Heart right ventricle (tissue), 16 donors: ENCODE measurements around the gene GRM7. TPM values are rescaled to one million over a fixed set of nuclear protein-coding genes. Genes with fewer than 3 reads are reported as not detected.

Experiments
- ATAC-seq, 8 donors: fragments of 200-7000 bp; cut with Tn5 transposase; one replicate each; pipeline ENCODE4 v1.9.1; 2020; ENCODE audit warnings: mild to moderate bottlenecking in 8 of 8, moderate library complexity in 8 of 8, moderate number of reproducible peaks in 1 of 8
- DNase-seq, 2 donors: peaks; one replicate each; pipeline ENCODE4 v3.0.0-alpha.2; 2020
- H3K27ac ChIP-seq, 10 donors: fragments of 200-600 bp; sonication (generic) in 2 of 10; one replicate each; pipeline versions ENCODE4 v1.5.0 to v1.8.0; 2020 to 2022; ENCODE audit warnings: mild to moderate bottlenecking in 3 of 10
- H3K27me3 ChIP-seq, 7 donors: fragments of 200-600 bp; one replicate each; pipeline ENCODE4 v1.8.0; 2021 to 2022; ENCODE audit warnings: mild to moderate bottlenecking in 2 of 7
- H3K36me3 ChIP-seq, 9 donors: fragments of 200-600 bp; sonication (generic) in 1 of 9; one replicate each; pipeline versions ENCODE4 v1.5.0 to v1.8.0; 2020 to 2022; ENCODE audit warnings: mild to moderate bottlenecking in 2 of 9
- H3K4me1 ChIP-seq, 9 donors: fragments of 200-600 bp; sonication (generic) in 1 of 9; one replicate each; pipeline versions ENCODE4 v1.5.0 to v1.8.0; 2020 to 2022; ENCODE audit warnings: mild to moderate bottlenecking in 4 of 9
- H3K4me3 ChIP-seq, 10 donors: fragments of 200-600 bp; sonication (generic) in 2 of 10; one replicate each; pipeline versions ENCODE4 v1.5.0 to v1.8.0; 2020 to 2022; ENCODE audit warnings: mild to moderate bottlenecking in 7 of 10, moderate library complexity in 2 of 10
- H3K9me3 ChIP-seq, 11 donors: fragments of 200-600 bp in 10 of 11; sonication (generic) in 2 of 11; one replicate each; pipeline versions ENCODE4 v1.5.0 to v1.8.0; 2013 to 2022; ENCODE audit warnings: mild to moderate bottlenecking in 2 of 11, control low read depth in 1 of 11, moderate library complexity in 1 of 11
- CTCF ChIP-seq, 9 donors: fragments of 200-600 bp; sonication (generic) in 2 of 9; IDR thresholded peaks; one replicate each; pipeline versions ENCODE4 v1.5.0 to v1.8.0; 2021 to 2022; ENCODE audit warnings: antibody characterized with exemption in 9 of 9, mild to moderate bottlenecking in 5 of 9, moderate library complexity in 1 of 9
- WGBS, 2 donors: extraction: QIAGEN DNeasy Blood & Tissue Kit; methylation state at CpG; one replicate each; pipeline ENCODE4 v1.1.7; 2013; ENCODE audit warnings: inconsistent platforms in 1 of 2; 5-methylcytosine and 5-hydroxymethylcytosine counted together
- intact Hi-C, 10 donors: fragments of 100-400 bp; cut with DNase I; formaldehyde crosslinking; loops; one replicate each; pipeline versions ENCODE4 v1.11.1 to v1.14.2; 2022
- polyA plus RNA-seq, 2 donors: library from polyadenylated mRNA; stranded (reverse); fragments of 200-250 nt; gene quantifications; one replicate each; pipeline ENCODE4 v1.2.3, GENCODE V29; 2013
- total RNA-seq, 10 donors: library from RNA; stranded (reverse); fragmentation: NEBNext Ultra II Directional in 3 of 10; extraction: Animal tissue kit (Norgen Biotek cat#: 25700) in 3 of 10; gene quantifications; one replicate each; pipeline versions ENCODE4 v1.2.1 to v1.2.4, GENCODE V29; 2021 to 2023
- donor health status: Arrhythmogenic right ventricular cardiomyopathy.
- donor health status: ischemic (EF 13 %, LVEDD 7.1; RV severe dilation, severe dysfunction).
- donor health status: healthy with polysubstance abuse.
- donor health status: DM: no; HTN: yes; CAD: no.
- donor health status: DM: no; HTN: no; CAD: no.
- donor health status: ischemic (EF 25% LVEDD 6.9; RV normal size, moderate dysfunction).
- donor health status: ischemic (EF 25% LVEDD 5.7; RV mildly dilated, moderate dysfunction).
- donor health status: healthy.
- donor health status: DM: yes; HTN: yes; CAD: no.
- donor health status: Ischemic cardiomyopathy.
- donor health status: ischemic (EF 35%, LVEDD 5.7; RV mildly dilated, moderate dysfunction).
- donor health status: nonischemic (EF 11% LVEDD 7.7; RV severe dilation, severe dysfunction).
- donor health status: DM: yes; HTN: yes; CAD: no.
- donor health status: PGD.
- donor health status: ischemic (EF 29% LVEDD 5.4; RV normal size, mild dysfunction).
- donor health status: nonischemic (EF 23%, LVEDD 6.1; RV moderate dilation, normal function).

Gene GRM7
- total and polyA plus RNA-seq, 12 donors: not detected

DNA sequence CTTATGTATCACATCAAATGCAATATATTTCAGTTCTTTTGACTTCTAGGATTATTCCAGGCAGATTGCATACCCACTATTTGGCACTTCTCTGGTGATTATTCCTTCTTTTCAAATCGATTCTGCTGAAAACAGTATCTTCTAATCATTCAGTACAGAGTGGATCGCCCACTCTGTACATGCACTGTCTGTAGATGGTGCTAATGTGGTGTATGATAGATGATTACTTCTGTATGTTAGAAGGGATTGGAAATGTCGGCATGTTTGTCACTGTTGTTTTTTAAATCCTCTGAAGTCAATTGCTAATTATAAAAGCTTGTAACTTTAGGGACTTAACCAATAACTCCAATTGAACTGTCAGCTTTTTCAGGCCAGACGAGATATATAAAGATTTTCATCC is 642.5 kb downstream of the GRM7 start:
- Histone ChIP-seq H3K4me1 (peaks cover 0 to 15% (median 9%) of the 10 kb centered on the region in 9 donors), H3K27ac (no peak overlapping the region), H3K27me3 (no peaks in the 10 kb centered on the region), H3K36me3 (no peaks in the 10 kb centered on the region), H3K4me3 (no peak overlapping the region), H3K9me3 (peaks cover 0 to 26% (median 4%) of the 10 kb centered on the region in 11 donors)
- intact Hi-C loops: no loop called here
- ATAC-seq: no peak
- no peak for DNase-seq
- WGBS, 2 donors: 87% methylated on average over 4 of the region's 4 CpGs
- TF ChIP-seq CTCF (IDR thresholded peaks at IDR 0.05): no peak

- Histone ChIP-seq H3K9me3 (peaks cover 0 to 22% (median 4%) of the 10 kb centered on the region in 11 donors), H3K27ac (peak overlapping the region in 9 of 10 donors; percentile 33 to 77 (median 62)), H3K27me3 (no peaks in the 10 kb centered on the region), H3K4me3 (no peak overlapping the region), H3K36me3 (no peaks in the 10 kb centered on the region), H3K4me1 (peaks cover 0 to 15% (median 9%) of the 10 kb centered on the region in 9 donors)
- WGBS, 2 donors: 67 to 79% methylated on average over 3 of the region's 3 CpGs
- no peak for TF ChIP-seq CTCF (IDR thresholded peaks at IDR 0.05)
- intact Hi-C loops: loop anchor here in 1 of 10 donors (5.0 kb wide), 1 partner anchor 198 kb away; no protein-coding TSS in a partner anchor
- DNase-seq: peak; percentile 15 to 23
- ATAC-seq: peak; percentile 47 to 93 (median 81)
These were observed 644.2 kb downstream of the GRM7 start for GRCh38 chr3:7504886-7505775.

DNA sequence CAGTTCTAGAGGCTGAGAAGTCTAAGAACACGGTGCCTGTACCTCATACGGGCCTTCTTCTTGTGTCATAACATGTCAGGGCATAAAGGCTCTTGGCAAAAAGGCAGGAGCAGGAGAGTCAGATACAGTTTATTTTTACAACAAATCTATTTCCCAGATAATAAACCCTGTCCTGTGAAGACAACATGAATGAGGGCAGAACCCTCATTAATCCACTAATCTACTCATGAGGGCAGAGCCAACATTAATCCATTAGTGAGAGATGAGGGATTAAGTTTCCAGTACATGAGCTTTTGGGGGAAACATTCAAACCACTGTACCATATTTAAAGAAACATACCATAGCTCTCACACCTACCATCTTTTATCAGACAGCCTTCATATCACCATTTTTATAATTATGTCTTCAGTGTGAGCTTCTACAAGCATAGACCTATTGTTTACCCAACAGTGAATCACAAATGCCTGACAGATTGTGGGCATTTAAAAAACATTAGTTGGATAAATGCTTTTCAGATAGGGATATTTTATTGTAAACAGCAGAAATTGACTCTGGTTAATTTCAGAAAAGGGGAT is 645.8 kb downstream of the GRM7 start:
- Histone ChIP-seq H3K27me3 (no peaks in the 10 kb centered on the region), H3K4me3 (no peak overlapping the region), H3K4me1 (peaks cover 0 to 15% (median 9%) of the 10 kb centered on the region in 9 donors), H3K27ac (peak overlapping the region in 2 of 10 donors; percentile 63 to 68), H3K36me3 (no peaks in the 10 kb centered on the region), H3K9me3 (peaks cover 0 to 15% (median 4%) of the 10 kb centered on the region in 11 donors)
- DNase-seq (no peak), ATAC-seq (no peak)
- WGBS, 2 donors: 75 to 96% methylated on average over 2 of the region's 2 CpGs
- intact Hi-C loops: loop anchor here in 1 of 10 donors (5.0 kb wide), 1 partner anchor 199 kb away; no protein-coding TSS in a partner anchor
- no peak for TF ChIP-seq CTCF (IDR thresholded peaks at IDR 0.05)

DNA sequence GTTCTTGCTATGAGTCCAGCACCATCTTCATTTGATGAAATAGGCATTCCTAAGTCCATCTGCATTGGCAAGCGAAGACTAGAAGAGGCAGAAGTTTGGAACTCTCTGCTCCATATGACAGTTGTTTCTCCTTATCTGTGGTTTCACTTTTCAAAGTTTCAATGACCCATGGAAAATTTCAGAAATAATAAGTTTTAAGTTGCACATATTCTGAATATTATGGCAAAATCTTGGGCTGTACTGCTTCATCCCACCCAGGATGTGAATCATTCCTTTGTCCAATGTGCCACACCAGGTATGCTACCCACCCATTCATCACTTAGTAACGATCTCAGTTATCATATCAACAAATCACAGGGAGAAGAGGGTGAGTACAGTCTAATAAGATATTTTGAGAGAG is 647.9 kb downstream of the GRM7 start:
- peaks cover 0 to 15% (median 9%) of the 10 kb centered on the region in 9 donors for H3K4me1 ChIP-seq
- 45 to 47% methylated on average over 2 of the region's 2 CpGs for WGBS, 2 donors
- ATAC-seq (no peak), DNase-seq (no peak)
- intact Hi-C loops: loop anchor here in 1 of 10 donors (5.0 kb wide), 1 partner anchor 202 kb away; no protein-coding TSS in a partner anchor
- H3K27ac ChIP-seq: no peak overlapping the region
- no peaks in the 10 kb centered on the region for H3K27me3 ChIP-seq
- no peaks in the 10 kb centered on the region for H3K36me3 ChIP-seq
- peaks cover 0 to 13% (median 4%) of the 10 kb centered on the region in 11 donors for H3K9me3 ChIP-seq
- H3K4me3 ChIP-seq: no peak overlapping the region
- no peak for TF ChIP-seq CTCF (IDR thresholded peaks at IDR 0.05)
